ENCODE measurements around the gene TECR. TPM values are rescaled to one million over a fixed set of nuclear protein-coding genes. Genes with fewer than 3 reads are reported as not detected.
"Not testable (repeated sequence)": the region's sequence is repeated elsewhere in the genome, so short reads cannot be mapped to it uniquely, and the experiment has no call there.

The TECR gene
- total and polyA plus RNA-seq, 2 of the 13 experiments (the other 11 are each of a cell fraction or from before 2014, with no cell fraction given) = 54.9 to 121 TPM

DNA sequence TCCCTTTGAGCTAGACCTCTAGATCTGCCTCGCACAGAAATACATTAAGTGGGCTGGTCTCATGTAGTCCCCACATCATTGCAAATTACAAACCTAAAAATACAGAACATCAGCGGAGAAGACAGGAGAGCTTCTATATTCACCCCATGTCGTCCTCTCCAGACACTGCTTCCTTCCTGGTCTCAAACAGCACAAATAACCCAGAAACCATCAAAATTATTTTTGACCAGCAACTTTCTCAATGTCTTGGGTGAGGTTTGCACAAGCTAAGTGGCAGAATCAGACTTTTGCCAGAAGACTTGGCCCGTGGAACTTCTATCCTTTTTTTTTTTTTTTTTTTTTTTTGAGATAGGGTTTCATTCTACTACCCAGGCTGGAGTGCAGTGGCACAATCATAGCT is 81.7 kb downstream of the TECR start:
- DNase-seq (ENCODE audit: low spot score) = no peak
- Histone ChIP-seq H3K4me3 (replicated peaks in 1 of 3; ENCODE audit: insufficient read depth in 1 of 3, low read depth in 2 of 3, low read length in 3 of 3) (no peak overlapping the region), H3K4me1 (ENCODE audit: insufficient read depth, low read length) (peaks cover 7% of the 10 kb centered on the region), H3K9ac (ENCODE audit: insufficient read depth, low read depth, low read length) (no peak overlapping the region), H3K79me2 (ENCODE audit: insufficient read depth, low read length) (no peaks in the 10 kb centered on the region), H2AFZ (ENCODE audit: low read length) (no peak overlapping the region), H4K20me1 (ENCODE audit: insufficient read depth, low read length) (no peaks in the 10 kb centered on the region), H3K9me3 (ENCODE audit: low read length) (no peaks in the 10 kb centered on the region), H3K36me3 (replicated peaks in 1 of 2; ENCODE audit: control insufficient read depth in 1 of 2, insufficient read depth in 2 of 2, low read length in 2 of 2) (no peaks in the 10 kb centered on the region), H3K27ac (ENCODE audit: extremely low read length, insufficient read depth, low read length) (no peak overlapping the region), H3K4me2 (ENCODE audit: low read depth, low read length) (no peak overlapping the region), H3K27me3 (ENCODE audit: control insufficient read depth in 1 of 2, insufficient read depth in 2 of 2, low read length in 2 of 2) (no peaks in the 10 kb centered on the region; a peak in 1 of 5 replicates)
- WGBS (ENCODE audit: low lambda C conversion rate) = 26% methylated on average over 4 of the region's 4 CpGs
- ChIA-PET POLR2A (no interaction called here), CTCF (ENCODE audit: low intra/inter-chr PET ratio, low total read pairs) (no interaction called here)
- BruUV-seq (replicated peaks) = no TSS peak
- in situ Hi-C loops (cut with HindIII; ENCODE audit: extremely low pct_ligation_motif_present, low pct_unique_long_range_greater_than_20kb) (no loop called here), intact Hi-C loops (cut with micrococcal nuclease; ENCODE audit: unreplicated experiment) (no loop called here)
- ATAC-seq = no peak
- no peak for FAIRE-seq
- no peak for TF ChIP-seq RCOR2 (CRISPR knock-in tag; IDR thresholded peaks at IDR 0.05)
- no peak for TF ChIP-seq ZZZ3 (CRISPR knock-in tag; IDR thresholded peaks at IDR 0.05; ENCODE audit: borderline replicate concordance)
- TF ChIP-seq ZFYVE20 (CRISPR knock-in tag; IDR thresholded peaks at IDR 0.05; ENCODE audit: borderline replicate concordance, low read depth) = no peak
- no peak for TF ChIP-seq CBX2 (IDR thresholded peaks at IDR 0.05; ENCODE audit: low read depth, low read length)
- TF ChIP-seq CBX2 (CRISPR knock-in tag; IDR thresholded peaks at IDR 0.05; ENCODE audit: low read depth) = no peak
- TF ChIP-seq ZNF274 (CRISPR knock-in tag; IDR thresholded peaks at IDR 0.05) = no peak
- no peak for TF ChIP-seq HNRNPH1 (optimal IDR thresholded peaks at IDR 0.05; ENCODE audit: low read depth, low read length)
- no peak for TF ChIP-seq MIER3 (CRISPR knock-in tag; IDR thresholded peaks at IDR 0.05; ENCODE audit: borderline replicate concordance)
- TF ChIP-seq ZBTB34 (CRISPR knock-in tag; IDR thresholded peaks at IDR 0.05) = no peak

- 32% methylated on average over 5 of the region's 5 CpGs for WGBS (ENCODE audit: low lambda C conversion rate)
- H3K36me3 ChIP-seq (replicated peaks in 1 of 2; ENCODE audit: control insufficient read depth in 1 of 2, insufficient read depth in 2 of 2, low read length in 2 of 2); intact Hi-C loops (cut with micrococcal nuclease; ENCODE audit: unreplicated experiment); H3K4me3 ChIP-seq (replicated peaks in 1 of 3; ENCODE audit: insufficient read depth in 1 of 3, low read depth in 2 of 3, low read length in 3 of 3); CTCF ChIA-PET (ENCODE audit: low intra/inter-chr PET ratio, low total read pairs); H3K27ac ChIP-seq (ENCODE audit: extremely low read length, insufficient read depth, low read length); H2AFZ ChIP-seq (ENCODE audit: low read length); BruUV-seq (replicated peaks); FAIRE-seq; H3K9me3 ChIP-seq (ENCODE audit: low read length); ATAC-seq; H3K27me3 ChIP-seq (ENCODE audit: control insufficient read depth in 1 of 2, insufficient read depth in 2 of 2, low read length in 2 of 2); DNase-seq (ENCODE audit: low spot score); H3K9ac ChIP-seq (ENCODE audit: insufficient read depth, low read depth, low read length); in situ Hi-C loops (cut with HindIII; ENCODE audit: extremely low pct_ligation_motif_present, low pct_unique_long_range_greater_than_20kb); POLR2A ChIA-PET; H3K79me2 ChIP-seq (ENCODE audit: insufficient read depth, low read length); H3K4me2 ChIP-seq (ENCODE audit: low read depth, low read length); H4K20me1 ChIP-seq (ENCODE audit: insufficient read depth, low read length): not testable (repeated sequence)
- peaks cover 16% of the 10 kb centered on the region for H3K4me1 ChIP-seq (ENCODE audit: insufficient read depth, low read length)
These were observed 82.8 kb downstream of the TECR start for GRCh38 chr19:14612242-14612641.
